IPS DF 4.7 (cell line): Measurements from ENCODE around the gene CES3.
"Not testable (repeated sequence)": the region's sequence is repeated elsewhere in the genome, so short reads cannot be mapped to it uniquely, and the experiment has no call there.

Source experiments
- DNase-seq: peaks from one replicate; pipeline ENCODE4 v3.0.0-alpha.2; 2013; ENCODE audit warnings: low spot score; ENCODE audit errors: extremely low read depth

Gene CES3

DNA sequence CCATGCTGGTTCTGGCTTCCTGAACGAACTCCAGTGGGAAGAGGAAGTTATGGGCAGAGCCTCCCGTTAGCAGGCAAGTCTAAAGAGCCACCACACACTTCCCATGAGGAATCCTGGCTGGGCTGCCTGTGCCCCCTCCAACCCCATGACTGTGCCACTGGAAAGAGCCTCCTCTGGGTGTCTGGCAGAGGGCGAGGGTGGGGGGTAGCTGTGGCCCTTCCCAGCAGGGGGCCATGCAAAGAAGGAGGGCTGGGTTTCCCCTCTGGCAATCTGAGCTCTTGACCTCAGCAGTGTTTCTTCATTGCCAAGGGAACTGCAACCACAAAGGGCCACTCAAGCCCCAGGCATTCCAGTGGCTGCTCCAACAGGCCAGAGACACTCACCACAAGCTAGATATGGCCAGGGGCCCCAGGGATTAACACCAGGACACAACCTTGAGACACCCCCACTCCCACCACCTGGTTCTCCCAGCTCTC, 34.1 kb upstream of the CES3 start:
- DNase-seq = no peak

- no peak for DNase-seq
These were observed 33.0 kb upstream of the CES3 start for GRCh38 chr16:66927918-66928649.

GRCh38 chr16:66928702-66929388, 32.2 kb upstream of the CES3 start:
- no peak for DNase-seq

- DNase-seq = no peak
These were observed 30.9 kb upstream of the CES3 start for GRCh38 chr16:66930189-66930588.

- no peak for DNase-seq
These were observed 29.4 kb upstream of the CES3 start for GRCh38 chr16:66931665-66932064.

DNA sequence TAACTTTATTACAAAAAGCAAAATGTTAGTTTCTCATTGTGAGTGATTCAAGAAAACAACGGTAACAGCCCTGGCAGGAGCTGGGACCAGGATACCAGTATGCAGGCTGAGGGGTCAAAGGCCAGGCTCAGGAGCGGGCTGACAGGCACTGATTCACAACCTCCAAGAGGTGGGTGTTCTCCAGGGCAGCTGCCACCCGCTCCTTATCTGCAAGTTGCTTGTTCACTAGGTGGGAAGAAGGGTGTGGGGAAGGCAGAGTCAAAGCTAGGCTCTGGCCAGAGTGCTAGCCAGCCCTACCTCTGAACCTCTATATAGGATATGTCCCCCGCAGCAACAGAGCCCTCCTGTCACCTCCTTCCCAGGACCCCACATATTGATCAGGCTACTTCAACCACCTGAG, 29.0 kb upstream of the CES3 start:
- no peak for DNase-seq

- no peak for DNase-seq
These were observed 27.3 kb upstream of the CES3 start for GRCh38 chr16:66933776-66934137.

DNA sequence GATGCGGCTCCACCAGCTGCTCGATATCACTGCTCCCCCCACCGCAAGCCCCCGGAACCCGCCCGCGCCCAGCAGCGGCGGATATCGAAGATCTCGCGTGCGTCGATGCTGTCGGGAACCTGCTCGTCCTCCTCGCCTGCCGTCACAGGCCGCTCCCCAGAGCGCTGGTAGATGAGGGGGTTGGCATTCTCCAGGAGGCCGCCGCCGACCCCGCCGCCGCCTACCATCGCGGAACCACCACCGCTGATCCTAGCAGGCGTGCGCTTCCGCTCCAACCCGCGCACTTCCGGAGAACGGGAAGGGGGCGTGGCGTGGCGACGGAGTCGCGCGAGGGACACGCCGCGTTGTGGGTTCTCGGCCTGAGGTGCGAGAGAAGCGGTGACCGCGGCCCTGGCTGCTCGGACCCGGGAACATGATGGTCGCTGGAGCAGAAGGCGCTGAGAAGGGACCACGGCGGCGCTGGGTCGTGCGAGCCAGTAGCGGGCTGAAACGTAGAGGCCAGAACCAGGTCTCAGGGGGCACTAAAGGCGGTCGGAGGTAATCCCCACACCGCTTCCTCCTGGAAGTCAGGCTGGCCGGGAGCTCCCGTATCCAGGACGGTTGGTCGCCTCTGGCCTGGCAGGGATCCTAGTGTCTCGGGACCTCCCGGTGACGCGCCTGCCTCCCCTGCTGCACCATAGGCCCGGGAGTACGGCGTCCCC, 26.8 kb upstream of the CES3 start, which contains the start of gene CIAO2B:
Gene CIAO2B, minus strand, starts transcription at position 265 of the 701 bp plus-strand sequence. Its CDS starts 38 bp downstream, at position 227.
- DNase-seq = no peak

- not testable (repeated sequence) for DNase-seq
These were observed 26.2 kb upstream of the CES3 start for GRCh38 chr16:66934839-66935313.

DNA sequence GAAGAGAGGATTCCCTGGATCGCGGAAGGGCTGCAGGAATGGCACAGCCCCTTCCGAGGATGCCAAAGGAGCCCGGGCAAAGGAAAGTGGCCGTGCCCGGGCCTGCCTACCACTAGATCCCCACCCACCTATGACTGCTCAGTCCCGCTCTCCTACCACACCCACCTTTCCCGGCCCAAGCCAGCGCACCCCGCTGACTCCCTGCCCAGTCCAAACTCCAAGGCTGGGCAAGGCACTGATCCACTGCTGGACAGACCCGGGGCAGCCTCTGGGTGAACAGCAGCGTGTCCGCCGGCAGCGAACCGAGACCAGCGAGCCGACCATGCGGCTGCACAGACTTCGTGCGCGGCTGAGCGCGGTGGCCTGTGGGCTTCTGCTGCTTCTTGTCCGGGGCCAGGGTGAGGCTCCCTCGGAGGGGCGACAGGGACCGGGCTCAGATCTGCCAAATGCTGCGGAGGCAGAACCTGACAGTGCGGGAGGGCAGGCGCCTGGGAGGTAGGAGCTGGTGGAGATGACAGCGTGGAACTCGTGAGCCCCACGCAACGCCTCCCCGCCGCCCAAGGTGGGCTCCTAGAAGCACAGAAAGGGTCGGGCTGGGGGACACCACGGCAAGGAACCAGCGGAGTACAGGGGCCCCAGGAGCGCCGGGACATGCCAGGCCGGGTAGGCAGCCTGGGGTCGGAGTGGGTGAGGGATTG, 25.6 kb upstream of the CES3 start, which contains the start of gene CES2:
Gene CES2, plus strand, starts transcription at position 203 of the 698 bp plus-strand sequence. Its CDS starts 120 bp downstream, at position 323.
- no peak for DNase-seq

- no peak for DNase-seq
These were observed 24.6 kb upstream of the CES3 start for GRCh38 chr16:66936462-66936861.

DNA sequence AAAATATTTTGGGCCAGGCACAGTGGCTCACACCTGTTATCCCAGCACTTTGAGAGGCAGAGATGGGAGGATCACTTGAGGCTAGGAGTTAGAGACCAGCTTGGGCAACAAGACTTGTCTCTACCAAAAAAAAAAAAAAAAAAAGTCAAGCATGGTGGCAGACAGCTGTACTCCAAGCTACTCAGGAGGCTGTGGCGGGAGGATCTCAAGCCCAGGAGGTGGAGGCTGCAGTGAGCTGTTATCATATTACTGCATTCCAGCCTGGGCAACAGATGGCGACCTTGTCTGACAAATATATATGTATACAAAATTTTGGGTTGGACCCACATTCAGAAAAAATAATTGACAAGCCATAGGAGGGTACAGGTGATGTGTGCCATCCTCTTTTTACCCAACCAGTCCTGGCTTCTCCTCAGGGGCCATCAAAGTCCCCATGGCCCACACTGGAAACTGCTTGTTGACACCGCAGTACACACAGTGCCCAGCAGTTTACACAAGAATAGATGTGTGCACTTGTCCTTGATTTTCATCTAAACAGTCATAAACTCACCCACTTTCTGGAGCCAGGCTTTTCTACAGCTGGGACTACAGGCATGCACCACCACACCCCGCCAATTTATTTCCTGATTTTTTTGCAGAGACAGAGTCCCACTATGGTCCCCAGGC, 24.0 kb upstream of the CES3 start:
- DNase-seq = no peak

DNA sequence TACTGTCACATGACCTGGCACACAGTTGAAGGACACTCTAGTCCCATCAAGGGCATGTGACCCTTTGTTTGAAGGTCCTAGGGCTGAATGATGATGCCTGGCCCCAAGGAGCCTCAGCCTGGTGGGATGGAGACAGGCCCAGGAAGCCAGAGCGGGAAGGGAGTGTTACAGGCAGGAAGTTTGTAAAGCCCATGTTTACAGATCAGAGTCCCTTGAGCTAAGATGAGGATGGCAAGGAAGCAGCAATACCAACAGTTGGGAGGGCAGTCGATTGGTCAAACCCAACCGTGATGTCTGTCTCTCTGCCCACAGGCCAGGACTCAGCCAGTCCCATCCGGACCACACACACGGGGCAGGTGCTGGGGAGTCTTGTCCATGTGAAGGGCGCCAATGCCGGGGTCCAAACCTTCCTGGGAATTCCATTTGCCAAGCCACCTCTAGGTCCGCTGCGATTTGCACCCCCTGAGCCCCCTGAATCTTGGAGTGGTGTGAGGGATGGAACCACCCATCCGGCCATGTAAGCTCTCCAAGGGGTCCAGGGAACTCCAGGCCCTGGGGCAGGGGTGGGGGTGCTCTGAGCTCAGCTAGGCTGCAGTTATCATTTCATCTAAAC, 23.2 kb upstream of the CES3 start:
- no peak for DNase-seq

- DNase-seq = no peak
These were observed 21.7 kb upstream of the CES3 start for GRCh38 chr16:66939366-66939765.

- no peak for DNase-seq
These were observed 20.8 kb upstream of the CES3 start for GRCh38 chr16:66940236-66940635.

DNA sequence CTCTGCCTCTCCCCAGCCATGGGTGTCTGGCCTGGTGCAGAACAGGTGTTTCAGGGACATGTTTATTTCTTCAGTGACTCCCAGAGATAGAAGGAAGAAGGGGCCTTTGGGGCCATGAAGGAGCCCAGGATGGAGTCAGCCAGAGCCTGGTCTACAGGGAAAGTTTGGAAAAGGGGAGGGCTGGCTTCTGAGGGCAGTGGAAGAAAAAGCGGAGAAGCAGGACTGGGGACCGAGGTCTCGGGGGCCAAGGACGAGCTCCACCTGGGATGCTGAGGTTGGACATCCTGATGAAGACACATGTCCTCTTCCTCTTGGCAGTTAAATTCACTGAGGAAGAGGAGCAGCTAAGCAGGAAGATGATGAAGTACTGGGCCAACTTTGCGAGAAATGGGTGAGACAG, 18.1 kb upstream of the CES3 start:
- DNase-seq = no peak

- no peak for DNase-seq
These were observed 17.5 kb upstream of the CES3 start for GRCh38 chr16:66943426-66944053.

DNA sequence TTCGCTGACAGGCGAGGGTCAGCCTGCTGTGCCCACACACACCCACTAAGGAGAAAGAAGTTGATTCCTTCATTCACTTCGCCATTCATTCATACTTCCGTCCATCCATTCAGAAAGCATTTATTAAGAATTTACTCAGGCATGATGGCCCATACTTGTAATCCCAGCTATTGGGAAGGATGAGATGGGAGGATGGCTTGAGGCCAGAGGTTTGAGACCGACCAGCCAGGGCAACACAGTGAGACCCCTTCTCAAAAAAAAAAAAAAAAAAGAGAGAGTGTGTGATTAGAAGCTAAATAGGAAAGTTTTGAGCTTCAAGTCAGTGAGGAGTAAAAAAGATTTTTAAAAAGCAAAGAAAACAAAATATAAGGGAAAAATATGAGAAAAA, 17.0 kb upstream of the CES3 start:
- DNase-seq = no peak

DNA sequence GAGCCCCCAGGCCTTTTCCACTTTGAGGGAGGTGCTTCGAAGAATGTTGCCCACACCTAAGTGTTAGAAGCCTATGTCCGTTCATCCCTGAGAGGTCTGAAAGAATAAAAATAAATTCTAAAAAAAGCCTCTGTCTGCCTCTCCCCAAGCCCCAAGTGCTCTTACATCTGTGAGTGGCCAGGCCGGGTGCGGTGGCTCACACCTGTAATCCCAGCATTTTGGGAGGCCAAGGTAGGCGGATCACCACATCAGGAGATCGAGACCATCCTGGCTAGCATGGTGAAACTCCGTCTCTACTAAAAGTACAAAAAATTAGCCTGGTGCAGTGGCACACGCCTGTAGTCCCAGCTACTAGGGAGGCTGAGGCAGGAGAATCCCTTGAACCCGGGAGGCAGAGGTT, 16.1 kb upstream of the CES3 start:
- not testable (repeated sequence) for DNase-seq

- DNase-seq = no peak
These were observed 15.1 kb upstream of the CES3 start for GRCh38 chr16:66945939-66946338.
